PFSK-1 (cell line): ENCODE measurements around the gene SPPL2C.

Experiments used
- FOXP2 ChIP-seq: optimal IDR thresholded peaks from 2 replicates; pipeline ENCODE3; 2011; ENCODE audit warnings: borderline replicate concordance, control low read depth, inconsistent platforms; ENCODE audit not compliant: insufficient read depth; ENCODE audit errors: extremely low read length, extremely low read depth
- POLR2AphosphoS5 ChIP-seq: IDR thresholded peaks from 2 replicates; pipeline ENCODE4 v1.6.1; 2012; ENCODE audit warnings: low read depth, mild to moderate bottlenecking, control low read depth, low read length, moderate library complexity
- TAF1 ChIP-seq: IDR thresholded peaks from 2 replicates; pipeline ENCODE4 v1.6.1; 2012; ENCODE audit warnings: low read length, control low read depth, borderline replicate concordance; ENCODE audit not compliant: insufficient read depth
- TF ChIP-seq, protein P1 (sequence below), 2 experiments: IDR thresholded peaks; 2 replicates each; pipeline versions ENCODE4 v1.6.1 to v1.8.0; 2011 to 2012; ENCODE audit warnings: low read depth in 2 of 2, low read length in 2 of 2, control low read depth in 1 of 2, inconsistent platforms in 1 of 2, mild to moderate bottlenecking in 1 of 2, moderate library complexity in 1 of 2; ENCODE audit not compliant: insufficient read depth in 1 of 2

DNA sequence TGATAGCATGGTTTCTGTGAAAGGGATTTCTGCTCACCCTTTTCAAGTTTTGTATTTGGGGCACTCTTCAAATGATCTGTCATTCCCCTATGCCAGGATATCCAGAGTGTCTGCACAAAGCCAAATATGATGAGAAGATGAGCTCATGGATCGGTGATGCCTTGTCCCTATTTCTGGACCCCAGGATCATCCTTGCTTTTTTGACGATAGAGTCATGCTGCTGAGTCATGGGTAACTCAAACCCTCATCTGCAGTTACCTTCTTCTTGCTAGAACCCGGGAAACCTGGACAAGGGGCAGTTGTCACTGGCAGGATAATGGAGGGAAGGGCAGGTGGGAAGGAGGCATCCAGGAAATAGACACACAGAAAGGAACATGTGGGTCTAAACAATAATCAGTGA, 31.9 kb downstream of the SPPL2C start:
- TF ChIP-seq POLR2AphosphoS5 (no peak), TAF1 (no peak), FOXP2 (no peak)
- TF ChIP-seq, protein P1, sequence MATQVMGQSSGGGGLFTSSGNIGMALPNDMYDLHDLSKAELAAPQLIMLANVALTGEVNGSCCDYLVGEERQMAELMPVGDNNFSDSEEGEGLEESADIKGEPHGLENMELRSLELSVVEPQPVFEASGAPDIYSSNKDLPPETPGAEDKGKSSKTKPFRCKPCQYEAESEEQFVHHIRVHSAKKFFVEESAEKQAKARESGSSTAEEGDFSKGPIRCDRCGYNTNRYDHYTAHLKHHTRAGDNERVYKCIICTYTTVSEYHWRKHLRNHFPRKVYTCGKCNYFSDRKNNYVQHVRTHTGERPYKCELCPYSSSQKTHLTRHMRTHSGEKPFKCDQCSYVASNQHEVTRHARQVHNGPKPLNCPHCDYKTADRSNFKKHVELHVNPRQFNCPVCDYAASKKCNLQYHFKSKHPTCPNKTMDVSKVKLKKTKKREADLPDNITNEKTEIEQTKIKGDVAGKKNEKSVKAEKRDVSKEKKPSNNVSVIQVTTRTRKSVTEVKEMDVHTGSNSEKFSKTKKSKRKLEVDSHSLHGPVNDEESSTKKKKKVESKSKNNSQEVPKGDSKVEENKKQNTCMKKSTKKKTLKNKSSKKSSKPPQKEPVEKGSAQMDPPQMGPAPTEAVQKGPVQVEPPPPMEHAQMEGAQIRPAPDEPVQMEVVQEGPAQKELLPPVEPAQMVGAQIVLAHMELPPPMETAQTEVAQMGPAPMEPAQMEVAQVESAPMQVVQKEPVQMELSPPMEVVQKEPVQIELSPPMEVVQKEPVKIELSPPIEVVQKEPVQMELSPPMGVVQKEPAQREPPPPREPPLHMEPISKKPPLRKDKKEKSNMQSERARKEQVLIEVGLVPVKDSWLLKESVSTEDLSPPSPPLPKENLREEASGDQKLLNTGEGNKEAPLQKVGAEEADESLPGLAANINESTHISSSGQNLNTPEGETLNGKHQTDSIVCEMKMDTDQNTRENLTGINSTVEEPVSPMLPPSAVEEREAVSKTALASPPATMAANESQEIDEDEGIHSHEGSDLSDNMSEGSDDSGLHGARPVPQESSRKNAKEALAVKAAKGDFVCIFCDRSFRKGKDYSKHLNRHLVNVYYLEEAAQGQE (IDR thresholded peaks at IDR 0.05; ENCODE audit: insufficient read depth in 1 of 2, low read depth in 2 of 2, low read length in 2 of 2) = no peak
